ENCODE results near the gene UNC13B.

Gene UNC13B

DNA sequence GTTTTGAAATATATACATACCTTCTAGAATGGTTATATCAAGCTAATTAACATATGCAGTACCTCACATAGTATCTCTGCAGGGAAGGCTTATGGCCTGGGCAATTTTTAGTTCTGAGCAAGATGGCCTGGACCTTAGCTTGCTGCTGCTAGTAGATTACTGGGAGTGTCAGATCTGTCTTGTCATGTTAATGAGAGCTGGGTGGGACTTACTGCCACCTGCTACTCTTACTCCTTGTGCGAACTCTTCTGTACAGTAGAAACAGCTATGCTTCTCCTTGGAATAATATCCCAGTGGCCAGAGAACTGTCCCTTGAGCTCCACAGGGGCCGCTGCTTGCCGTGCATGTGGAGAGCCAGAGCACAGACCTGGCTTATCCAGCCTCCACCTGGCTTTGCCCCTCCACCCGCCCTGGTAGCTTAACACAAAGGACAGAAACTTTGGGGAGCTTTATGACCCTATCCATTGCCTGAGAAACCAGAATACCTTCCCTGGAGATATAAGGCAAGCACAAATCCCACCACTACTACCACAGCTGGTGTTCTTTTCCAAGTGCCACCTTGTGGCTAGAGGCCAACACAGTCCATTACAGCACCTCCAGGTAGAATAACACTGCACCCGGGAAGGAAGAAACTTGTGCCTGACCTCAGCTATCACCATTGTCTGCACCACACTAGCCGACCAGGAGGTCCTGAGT lies 253.7 kb downstream of the UNC13B start:
- in situ Hi-C loops (cut with MboI; ENCODE audit: low sequenced_read_pairs) = no loop called here

DNA sequence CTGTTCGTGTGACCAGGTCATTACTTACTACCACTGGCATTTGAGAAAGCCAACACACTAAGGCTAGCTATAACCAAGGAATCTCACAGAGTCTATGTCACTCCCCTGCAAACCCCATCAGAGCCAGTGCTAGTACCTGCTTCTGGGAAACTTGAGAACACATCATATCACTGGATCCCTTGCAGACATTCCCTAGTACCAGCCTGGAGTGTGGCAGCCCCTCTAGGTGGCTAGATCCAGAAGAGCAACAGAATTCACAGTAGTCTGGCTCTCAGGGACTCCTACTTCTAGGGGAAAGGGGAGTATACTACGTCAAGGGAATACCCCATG lies 254.3 kb downstream of the UNC13B start:
- in situ Hi-C loops (cut with MboI; ENCODE audit: low sequenced_read_pairs) = no loop called here

DNA sequence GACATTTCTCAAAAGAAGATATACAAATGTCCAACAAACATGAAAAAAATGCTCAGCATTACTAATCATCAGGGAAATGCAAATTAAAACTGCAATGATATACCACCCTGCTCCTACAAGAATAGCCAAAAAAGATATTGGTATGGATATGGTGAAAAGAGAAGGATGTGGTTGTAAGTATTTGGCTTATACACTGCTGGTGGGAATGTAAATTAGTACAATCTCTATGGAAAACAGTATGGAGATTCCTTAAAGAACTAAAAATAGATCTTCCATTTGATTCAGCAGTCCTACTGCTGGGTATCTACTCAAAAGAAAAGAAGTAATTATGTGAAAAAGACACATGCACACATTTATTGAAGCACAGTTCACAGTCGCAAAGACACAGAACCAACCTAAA lies 260.5 kb downstream of the UNC13B start:
- in situ Hi-C loops (cut with MboI; ENCODE audit: low sequenced_read_pairs) = no loop called here

DNA sequence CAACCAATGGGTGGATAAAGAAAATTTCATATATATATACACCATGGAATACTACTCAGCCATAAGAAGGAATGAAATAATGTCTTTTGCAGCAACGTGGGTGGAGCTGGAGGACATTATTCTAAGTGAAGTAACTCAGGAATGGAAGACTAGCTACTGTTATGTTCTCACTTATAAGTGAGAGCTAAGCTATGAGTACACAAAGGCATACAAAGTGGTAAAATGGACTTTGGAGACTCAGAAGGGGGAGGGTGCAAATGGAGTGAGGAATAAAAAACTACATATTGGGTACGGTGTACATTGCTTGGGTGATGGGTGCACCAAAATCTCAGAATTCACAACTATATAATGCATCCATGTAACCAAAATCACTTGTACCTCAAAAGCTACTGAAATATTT lies 260.9 kb downstream of the UNC13B start:
- in situ Hi-C loops (cut with MboI; ENCODE audit: low sequenced_read_pairs) = no loop called here

DNA sequence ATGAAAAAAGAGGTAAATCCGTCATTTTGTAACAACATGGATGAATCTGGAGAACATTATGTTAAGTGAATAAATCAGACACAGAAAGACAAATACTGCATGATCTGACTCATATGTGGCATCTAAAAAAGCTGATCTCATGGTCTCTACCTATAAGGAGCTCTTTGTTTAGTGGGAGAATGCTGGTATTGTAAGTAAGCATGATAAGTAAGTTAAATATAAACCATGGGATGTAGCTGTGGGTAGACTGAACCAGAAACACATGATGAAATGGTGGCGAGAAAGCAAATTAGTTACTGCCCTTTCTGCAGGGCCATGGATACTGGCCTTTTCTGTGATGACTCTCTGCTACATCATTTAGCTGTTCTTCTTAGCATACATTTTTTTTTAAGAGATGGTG lies 261.7 kb downstream of the UNC13B start:
- in situ Hi-C loops (cut with MboI; ENCODE audit: low sequenced_read_pairs) = no loop called here

DNA sequence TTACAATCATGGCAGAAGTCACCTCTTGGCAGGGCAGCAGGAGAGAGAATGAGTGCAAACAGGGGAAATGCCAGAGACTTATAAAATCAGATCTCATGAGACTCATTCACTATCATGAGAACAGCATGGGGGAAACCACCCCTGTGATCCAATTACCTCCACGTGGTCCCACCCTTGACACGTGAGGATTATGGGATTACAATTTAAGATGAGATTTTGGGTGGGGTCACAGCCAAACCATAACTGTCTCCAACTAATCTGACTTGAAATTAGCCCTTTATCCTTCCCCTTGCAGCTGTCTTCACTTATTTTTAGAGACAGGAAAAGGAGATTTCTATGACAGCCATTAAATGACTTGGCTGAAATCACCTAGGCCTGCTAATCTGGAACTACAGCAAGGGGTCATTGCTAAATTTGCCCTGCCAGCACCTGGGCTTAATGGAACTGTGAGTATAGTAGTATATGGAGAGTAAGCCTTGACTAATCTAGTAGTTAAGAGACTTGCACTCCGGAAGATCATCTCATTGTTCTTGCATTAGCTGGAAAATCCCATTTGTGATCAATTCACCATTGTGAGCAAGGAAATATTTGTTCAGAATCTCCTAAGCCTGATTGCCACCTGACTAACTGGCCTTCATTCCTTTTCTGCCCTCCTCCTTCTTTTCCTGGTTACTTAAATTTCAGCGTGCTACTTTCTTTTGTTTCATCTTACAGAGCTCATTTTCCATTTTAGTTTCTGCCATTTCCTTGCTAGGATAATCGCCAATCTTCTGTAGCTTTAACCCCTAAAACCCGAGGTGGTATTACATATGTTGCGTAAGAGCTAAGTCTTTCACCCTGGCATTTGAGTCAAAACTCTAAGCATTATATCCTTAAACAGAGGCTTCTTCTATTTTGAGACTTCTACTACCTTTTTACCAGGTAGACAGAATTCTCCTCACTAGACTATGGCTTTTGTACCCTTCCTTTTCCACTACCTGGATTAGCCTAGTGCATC lies 262.8 kb downstream of the UNC13B start:
- in situ Hi-C loops (cut with MboI; ENCODE audit: low sequenced_read_pairs) = no loop called here

DNA sequence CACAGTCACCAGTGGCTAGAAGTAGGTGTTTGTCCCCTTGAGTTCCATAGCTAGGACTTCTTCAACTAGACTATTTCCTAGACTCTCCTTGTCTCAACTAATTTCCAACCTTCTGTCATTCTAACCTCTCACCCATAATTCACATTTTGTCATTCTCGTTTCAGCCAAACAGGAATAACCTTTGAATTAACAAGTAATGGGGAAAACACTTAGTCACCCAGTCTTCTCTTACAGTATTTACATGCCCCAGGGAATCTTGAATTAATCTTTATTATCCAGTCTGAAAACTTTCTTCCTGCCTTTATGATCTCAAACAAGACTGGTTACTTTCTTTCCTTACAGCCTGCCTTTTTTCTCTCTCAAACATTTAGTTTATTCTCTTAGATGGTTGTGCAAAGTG lies 264.8 kb downstream of the UNC13B start:
- in situ Hi-C loops (cut with MboI; ENCODE audit: low sequenced_read_pairs) = no loop called here

DNA sequence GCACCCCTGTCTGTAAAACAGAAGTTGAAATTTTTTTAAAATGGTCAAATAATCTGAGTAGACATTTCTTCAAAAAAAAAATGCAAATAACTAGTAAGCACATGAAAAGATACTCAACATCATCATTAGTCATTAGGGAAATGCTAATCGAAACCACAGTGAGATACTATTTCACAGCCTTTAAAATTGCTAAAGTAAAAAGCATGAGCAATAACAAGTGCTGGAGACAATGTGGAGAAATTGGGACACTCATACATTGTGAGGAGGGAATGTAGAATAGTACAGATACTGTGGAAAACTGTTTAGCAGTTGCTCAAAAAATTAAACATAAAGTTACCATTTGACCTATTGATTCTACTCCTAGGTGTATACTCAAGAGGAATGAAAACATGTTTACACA lies 269.7 kb downstream of the UNC13B start:
- in situ Hi-C loops (cut with MboI; ENCODE audit: low sequenced_read_pairs) = no loop called here

DNA sequence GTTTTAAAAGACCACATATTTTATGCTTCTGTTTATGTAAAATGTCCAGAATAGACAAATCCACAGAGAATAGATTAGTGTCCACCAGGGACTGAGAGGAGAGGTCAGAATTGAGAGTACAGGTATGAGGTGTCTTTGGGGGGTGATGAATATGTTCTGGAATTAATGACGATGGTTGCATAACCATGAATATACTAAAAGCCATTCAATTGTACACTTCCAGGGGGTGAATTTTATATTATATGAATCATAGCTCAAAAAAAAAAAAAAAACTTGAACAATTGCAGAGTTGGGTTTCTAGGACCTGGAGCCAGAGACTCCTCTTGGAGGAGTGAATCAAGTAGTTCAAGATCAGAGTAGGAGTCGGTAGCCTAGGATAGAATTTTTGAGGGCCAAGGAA lies 270.3 kb downstream of the UNC13B start:
- in situ Hi-C loops (cut with MboI; ENCODE audit: low sequenced_read_pairs) = no loop called here

DNA sequence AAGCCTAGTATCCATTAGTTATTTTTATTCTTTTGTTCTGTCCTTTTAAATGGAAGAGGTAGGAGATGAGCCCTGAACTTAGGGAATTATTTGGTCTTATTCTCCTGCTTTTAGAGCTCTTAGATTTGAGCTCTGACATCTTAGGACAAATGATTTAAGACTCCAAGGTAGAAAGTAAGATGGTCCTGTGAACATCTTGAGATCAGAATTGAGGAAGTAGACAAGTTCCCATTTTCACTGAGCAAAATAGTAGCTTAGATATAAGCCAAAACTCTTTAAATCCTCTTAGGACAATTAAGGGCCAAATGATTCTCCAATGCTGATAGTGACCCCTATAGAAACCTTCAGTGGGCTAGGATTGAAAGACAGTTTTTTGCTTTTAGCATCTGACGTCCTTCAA lies 275.1 kb downstream of the UNC13B start:
- in situ Hi-C loops (cut with MboI; ENCODE audit: low sequenced_read_pairs) = no loop called here

DNA sequence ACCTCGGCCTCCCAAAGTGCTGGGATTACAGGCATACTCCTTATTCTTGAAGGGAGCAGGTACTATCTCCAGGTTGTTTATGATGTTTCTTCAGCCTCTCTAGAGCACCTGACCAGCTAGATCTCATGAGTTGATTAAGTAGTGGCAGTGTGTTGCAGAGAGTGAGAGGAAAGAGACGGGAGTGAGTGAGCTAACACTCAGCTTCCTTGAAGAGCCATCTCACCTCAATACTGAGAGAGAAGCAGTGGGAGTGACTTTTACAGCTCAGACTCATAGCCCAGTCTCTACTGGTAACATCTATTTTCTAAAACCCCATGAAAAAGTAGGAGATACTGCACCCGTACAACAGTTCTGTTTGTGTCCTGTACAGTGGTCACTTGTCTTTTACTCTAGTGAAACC lies 284.2 kb downstream of the UNC13B start:
- in situ Hi-C loops (cut with MboI; ENCODE audit: low sequenced_read_pairs) = no loop called here

DNA sequence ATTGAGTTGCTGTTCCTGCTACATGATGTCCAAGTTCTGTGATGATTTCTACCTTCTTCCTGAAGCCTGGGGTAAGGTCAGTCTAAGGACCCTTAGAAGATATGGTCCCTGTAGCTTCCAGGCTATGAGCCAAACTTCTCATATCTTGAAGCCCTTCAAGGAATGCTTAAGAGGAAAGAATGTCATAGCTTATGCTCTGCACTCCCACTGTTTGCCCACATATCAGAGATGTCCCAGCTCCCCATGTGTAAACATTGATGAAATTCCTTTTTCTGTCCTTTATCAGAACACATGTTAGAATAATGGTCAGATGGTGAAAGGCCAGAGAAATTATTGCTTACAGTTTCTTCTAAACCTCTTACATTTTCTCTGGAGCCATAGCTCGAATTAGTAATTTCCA lies 286.7 kb downstream of the UNC13B start:
- in situ Hi-C loops (cut with MboI; ENCODE audit: low sequenced_read_pairs) = no loop called here

DNA sequence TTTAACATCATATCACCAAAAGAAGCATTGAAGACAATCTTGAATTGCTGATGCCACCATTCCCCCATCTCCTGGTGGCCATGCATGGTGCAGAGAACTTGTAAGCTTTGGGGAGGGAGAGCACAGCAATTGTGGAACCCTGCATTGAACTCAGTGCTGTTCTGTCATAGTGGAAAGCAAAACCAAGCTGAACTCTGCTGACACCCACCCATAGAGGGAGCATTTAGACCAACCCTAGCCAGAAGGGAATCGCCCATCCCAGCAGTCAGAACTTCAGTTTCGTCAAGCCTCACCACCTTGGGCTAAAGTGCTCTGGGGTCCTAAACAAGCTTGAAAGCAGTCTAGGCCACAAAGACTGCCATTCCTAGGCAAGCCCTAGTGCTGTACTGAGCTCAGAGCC lies 290.7 kb downstream of the UNC13B start:
- in situ Hi-C loops (cut with MboI; ENCODE audit: low sequenced_read_pairs) = no loop called here

DNA sequence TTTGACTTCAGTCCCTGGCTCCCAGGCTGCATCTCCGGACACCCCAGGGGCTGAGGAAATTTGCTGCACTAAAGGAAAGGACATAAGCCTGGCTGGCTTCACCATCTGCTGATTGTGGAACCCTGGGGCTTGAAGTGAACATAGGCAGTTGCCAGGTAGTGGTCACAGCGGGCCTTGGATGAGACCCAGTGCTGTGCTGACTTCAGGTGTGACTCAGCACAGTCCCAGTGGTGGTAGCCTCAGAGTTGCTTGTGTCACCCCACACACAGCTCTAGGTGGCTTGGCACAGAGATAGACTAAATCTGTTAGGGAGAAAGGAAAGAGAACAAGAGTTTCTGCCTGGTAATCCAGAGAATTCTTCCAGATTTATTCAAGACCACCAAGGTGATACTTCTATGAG lies 292.0 kb downstream of the UNC13B start:
- in situ Hi-C loops (cut with MboI; ENCODE audit: low sequenced_read_pairs) = no loop called here
